ENCODE measurements around the gene MICAL3. TPM values are rescaled to one million over a fixed set of nuclear protein-coding genes. Genes with fewer than 3 reads are reported as not detected.
"Not testable (repeated sequence)": the region's sequence is repeated elsewhere in the genome, so short reads cannot be mapped to it uniquely, and the experiment has no call there.

Gene MICAL3
- total RNA-seq, 1 donor from 2014 or later = 31.2 TPM

- no peak overlapping the region for H3K4me3 ChIP-seq
- intact Hi-C loops (cut with DNase I) = no loop called here
- no peak overlapping the region for H3K27ac ChIP-seq
- H3K36me3 ChIP-seq = no peaks in the 10 kb centered on the region
- no peak for TF ChIP-seq CTCF (IDR thresholded peaks at IDR 0.05)
- peaks cover 5% of the 10 kb centered on the region for H3K4me1 ChIP-seq
- no peaks in the 10 kb centered on the region for H3K9me3 ChIP-seq
- DNase-seq (no peak), ATAC-seq (no peak)
- no peaks in the 10 kb centered on the region for H3K27me3 ChIP-seq
Measured at GRCh38 chr22:18042685-18043084, 18.3 kb upstream of the MICAL3 start.

GRCh38 chr22:18040898-18041297 lies 16.5 kb upstream of the MICAL3 start:
- intact Hi-C loops (cut with DNase I) = not testable (repeated sequence)

GRCh38 chr22:18035751-18036150 lies 11.4 kb upstream of the MICAL3 start:
- DNase-seq = no peak
- Histone ChIP-seq H3K27me3 (peaks cover 3% of the 10 kb centered on the region), H3K9me3 (no peaks in the 10 kb centered on the region), H3K4me3 (no peak overlapping the region), H3K36me3 (no peaks in the 10 kb centered on the region), H3K4me1 (peaks cover 8% of the 10 kb centered on the region), H3K27ac (no peak overlapping the region)
- TF ChIP-seq CTCF (IDR thresholded peaks at IDR 0.05) = no peak
- intact Hi-C loops (cut with DNase I) = no loop called here
- ATAC-seq = peak; percentile 57

More at GRCh38 chr22:18040898-18041297, 16.5 kb upstream of the MICAL3 start:
- not testable (repeated sequence) for DNase-seq, H3K4me1 ChIP-seq, H3K27me3 ChIP-seq, H3K27ac ChIP-seq, ATAC-seq, H3K4me3 ChIP-seq, H3K9me3 ChIP-seq, H3K36me3 ChIP-seq

- TF ChIP-seq CTCF (IDR thresholded peaks at IDR 0.05) = no peak
- Histone ChIP-seq H3K4me3 (no peak overlapping the region), H3K4me1 (peaks cover 8% of the 10 kb centered on the region), H3K27ac (no peak overlapping the region), H3K27me3 (peaks cover 5% of the 10 kb centered on the region), H3K36me3 (no peaks in the 10 kb centered on the region), H3K9me3 (no peaks in the 10 kb centered on the region)
- intact Hi-C loops (cut with DNase I) = no loop called here
- DNase-seq = no peak
- ATAC-seq = no peak
Measured at GRCh38 chr22:18034076-18034475, 9.7 kb upstream of the MICAL3 start.

GRCh38 chr22:18033204-18033998 lies 9.0 kb upstream of the MICAL3 start:
- H3K4me3 ChIP-seq = no peak overlapping the region
- DNase-seq = no peak
- peaks cover 8% of the 10 kb centered on the region for H3K4me1 ChIP-seq
- no peak overlapping the region for H3K27ac ChIP-seq
- H3K36me3 ChIP-seq = no peaks in the 10 kb centered on the region
- no peaks in the 10 kb centered on the region for H3K9me3 ChIP-seq
- intact Hi-C loops (cut with DNase I) = no loop called here
- TF ChIP-seq CTCF (IDR thresholded peaks at IDR 0.05) = no peak
- peaks cover 5% of the 10 kb centered on the region for H3K27me3 ChIP-seq
- ATAC-seq = no peak

GRCh38 chr22:18032455-18033101 lies 8.2 kb upstream of the MICAL3 start:
- H3K36me3 ChIP-seq = no peaks in the 10 kb centered on the region
- H3K27me3 ChIP-seq = peaks cover 5% of the 10 kb centered on the region
- H3K27ac ChIP-seq = no peak overlapping the region
- H3K4me1 ChIP-seq = peaks cover 8% of the 10 kb centered on the region
- DNase-seq (no peak), ATAC-seq (no peak)
- no peak overlapping the region for H3K4me3 ChIP-seq
- intact Hi-C loops (cut with DNase I) = no loop called here
- H3K9me3 ChIP-seq = no peaks in the 10 kb centered on the region
- no peak for TF ChIP-seq CTCF (IDR thresholded peaks at IDR 0.05)

Measured in upper lobe of right lung (tissue), 1 donor.